Loucy (cell line): ENCODE data around the gene DNAJC22.

Source experiments
- H2AFZ ChIP-seq: fragments of 200-600 bp; sonication (generic); 2 replicates; pipeline ENCODE4 v1.6.0; 2016; ENCODE audit warnings: antibody characterized with exemption, mild to moderate bottlenecking, low read length, moderate library complexity
- H3F3A ChIP-seq: fragments of 200-600 bp; 2 replicates; pipeline ENCODE4 v1.6.0; 2016; ENCODE audit warnings: antibody characterized with exemption, low read depth, mild to moderate bottlenecking
- H3K27me3 ChIP-seq: fragments of 200-600 bp; sonication (generic); 2 replicates; pipeline ENCODE4 v1.6.1; 2014; ENCODE audit warnings: low read length, mild to moderate bottlenecking; ENCODE audit not compliant: insufficient read depth, poor library complexity, severe bottlenecking
- H3K36me3 ChIP-seq: fragments of 200-600 bp; sonication (generic); 2 replicates; pipeline ENCODE4 v1.6.1; 2016; ENCODE audit warnings: low read length; ENCODE audit not compliant: insufficient read depth
- H3K4me1 ChIP-seq: fragments of 200-600 bp; sonication (generic); 2 replicates; pipeline ENCODE4 v1.5.1; 2014; ENCODE audit warnings: low read length, mild to moderate bottlenecking; ENCODE audit not compliant: insufficient read depth, poor library complexity, severe bottlenecking
- H3K4me2 ChIP-seq: fragments of 200-600 bp; sonication (generic); 2 replicates; pipeline ENCODE4 v1.6.0; 2014; ENCODE audit warnings: antibody characterized with exemption, low read length, low read depth, mild to moderate bottlenecking; ENCODE audit not compliant: poor library complexity, severe bottlenecking
- H3K4me3 ChIP-seq: fragments of 200-600 bp; sonication (generic); 2 replicates; pipeline ENCODE4 v1.5.1; 2014; ENCODE audit warnings: low read length, mild to moderate bottlenecking, mixed read lengths; ENCODE audit not compliant: poor library complexity, severe bottlenecking
- H3K79me2 ChIP-seq: fragments of 200-600 bp; sonication (generic); 2 replicates; pipeline ENCODE4 v1.6.1; 2014; ENCODE audit warnings: low read length; ENCODE audit not compliant: insufficient read depth
- H3K9ac ChIP-seq: fragments of 200-600 bp; sonication (generic); 2 replicates; pipeline ENCODE4 v1.6.0; 2014; ENCODE audit warnings: mild to moderate bottlenecking, low read depth, low read length, moderate library complexity; ENCODE audit not compliant: poor library complexity, severe bottlenecking
- H3K9me2 ChIP-seq: fragments of 200-600 bp; sonication (generic); replicated peaks from 2 replicates; pipeline ENCODE4 v1.6.1; 2016; ENCODE audit warnings: low read depth, low read length, mixed read lengths
- H3K9me3 ChIP-seq: fragments of 200-600 bp; sonication (generic); 2 replicates; pipeline ENCODE4 v1.6.1; 2014; ENCODE audit warnings: mild to moderate bottlenecking, antibody characterized with exemption, low read length, low read depth; ENCODE audit not compliant: insufficient read depth
- H4K20me1 ChIP-seq: fragments of 200-600 bp; sonication (generic); 2 replicates; pipeline ENCODE4 v1.6.0; 2014; ENCODE audit warnings: antibody characterized with exemption, low read length, mild to moderate bottlenecking; ENCODE audit not compliant: insufficient read depth, poor library complexity, severe bottlenecking
- CTCF ChIP-seq: fragments of 200-600 bp; sonication (generic); conservative IDR thresholded peaks from 2 replicates; pipeline ENCODE4 v1.5.1; 2014; ENCODE audit warnings: mild to moderate bottlenecking, antibody characterized with exemption, low read length
- EZH2phosphoT487 ChIP-seq: fragments of 200-600 bp; IDR thresholded peaks from 2 replicates; pipeline ENCODE4 v1.6.1; 2018; ENCODE audit warnings: antibody characterized with exemption, mild to moderate bottlenecking, moderate library complexity, borderline replicate concordance

DNAJC22 gene

GRCh38 chr12:49347311-49348193 lies 864 bp downstream of the DNAJC22 start:
- peak overlapping the region; percentile 60 for H3K4me3 ChIP-seq
- TF ChIP-seq CTCF, result peak; percentile 91
- no peak for TF ChIP-seq EZH2phosphoT487
- H3K36me3 ChIP-seq, result no peaks in the 10 kb centered on the region
- H4K20me1 ChIP-seq, result no peaks in the 10 kb centered on the region
- H2AFZ ChIP-seq, result peak overlapping the region; percentile 89
- peaks cover 5% of the 10 kb centered on the region for H3K4me1 ChIP-seq
- no peaks in the 10 kb centered on the region for H3K9me3 ChIP-seq
- no peaks in the 10 kb centered on the region for H3K27me3 ChIP-seq
- no peaks in the 10 kb centered on the region for H3F3A ChIP-seq
- no peaks in the 10 kb centered on the region for H3K9me2 ChIP-seq
- H3K79me2 ChIP-seq, result no peaks in the 10 kb centered on the region
- H3K4me2 ChIP-seq, result peak overlapping the region; percentile 66
- peak overlapping the region; percentile 48 for H3K9ac ChIP-seq

- H3K27me3 ChIP-seq, result no peaks in the 10 kb centered on the region
- no peak for TF ChIP-seq CTCF
- no peak for TF ChIP-seq EZH2phosphoT487
Observed at GRCh38 chr12:49348781-49349180, 2.1 kb downstream of the DNAJC22 start.

GRCh38 chr12:49349266-49349665 lies 2.6 kb downstream of the DNAJC22 start:
- Histone ChIP-seq H2AFZ (no peak overlapping the region), H3K4me2 (no peak overlapping the region), H3K36me3 (no peaks in the 10 kb centered on the region), H3K79me2 (no peaks in the 10 kb centered on the region), H3K9me2 (no peaks in the 10 kb centered on the region), H3K4me3 (no peak overlapping the region), H3F3A (no peaks in the 10 kb centered on the region), H3K4me1 (peaks cover 5% of the 10 kb centered on the region), H3K27me3 (no peaks in the 10 kb centered on the region), H3K9ac (no peak overlapping the region), H4K20me1 (no peaks in the 10 kb centered on the region), H3K9me3 (no peaks in the 10 kb centered on the region)
- TF ChIP-seq EZH2phosphoT487 (no peak), CTCF (no peak)

More at GRCh38 chr12:49348781-49349180, 2.1 kb downstream of the DNAJC22 start:
- Histone ChIP-seq H3K4me1 (peaks cover 5% of the 10 kb centered on the region), H3K4me2 (no peak overlapping the region), H3K9ac (no peak overlapping the region), H2AFZ (no peak overlapping the region; the same call in 1 of the 2 replicates), H3K9me3 (no peaks in the 10 kb centered on the region), H3K36me3 (no peaks in the 10 kb centered on the region), H4K20me1 (no peaks in the 10 kb centered on the region), H3K4me3 (no peak overlapping the region), H3F3A (no peaks in the 10 kb centered on the region), H3K9me2 (no peaks in the 10 kb centered on the region), H3K79me2 (no peaks in the 10 kb centered on the region)
